ENCODE data around the gene ISX.
A peak's percentile ranks its signal among the peaks of the same experiment; 100 is the strongest.
"Not testable (repeated sequence)": the region's sequence is repeated elsewhere in the genome, so short reads cannot be mapped to it uniquely, and the experiment has no call there.

ISX gene

GRCh38 chr22:35043252-35043933, 22.6 kb upstream of the ISX start:
- in situ Hi-C loops (cut with HindIII; ENCODE audit: low pct_unique_long_range_greater_than_20kb, low sequenced_read_pairs): no loop called here
- DNase-seq (ENCODE audit: low read depth in 1 of 2, low spot score in 1 of 2): peak in 1 of 2 experiments; percentile 20
- TF ChIP-seq JUND (IDR thresholded peaks at IDR 0.05; ENCODE audit: low read depth): no peak

- in situ Hi-C loops (cut with HindIII; ENCODE audit: low pct_unique_long_range_greater_than_20kb, low sequenced_read_pairs): no loop called here
- no peak for DNase-seq (ENCODE audit: low read depth in 1 of 2, low spot score in 1 of 2)
- no peak for TF ChIP-seq JUND (IDR thresholded peaks at IDR 0.05; ENCODE audit: low read depth)
Observed at GRCh38 chr22:35043934-35044319, 22.0 kb upstream of the ISX start.

GRCh38 chr22:35044607-35045390, 21.2 kb upstream of the ISX start:
- no peak for DNase-seq (ENCODE audit: low read depth in 1 of 2, low spot score in 1 of 2)
- no peak for TF ChIP-seq JUND (IDR thresholded peaks at IDR 0.05; ENCODE audit: low read depth)
- in situ Hi-C loops (cut with HindIII; ENCODE audit: low pct_unique_long_range_greater_than_20kb, low sequenced_read_pairs): no loop called here

- no peak for TF ChIP-seq JUND (IDR thresholded peaks at IDR 0.05; ENCODE audit: low read depth)
- no peak for DNase-seq (ENCODE audit: low read depth in 1 of 2, low spot score in 1 of 2)
- in situ Hi-C loops (cut with HindIII; ENCODE audit: low pct_unique_long_range_greater_than_20kb, low sequenced_read_pairs): no loop called here
Observed at GRCh38 chr22:35045451-35045850, 20.5 kb upstream of the ISX start.

GRCh38 chr22:35046744-35047462, 19.1 kb upstream of the ISX start:
- no peak for TF ChIP-seq JUND (IDR thresholded peaks at IDR 0.05; ENCODE audit: low read depth)
- in situ Hi-C loops (cut with HindIII; ENCODE audit: low pct_unique_long_range_greater_than_20kb, low sequenced_read_pairs): no loop called here

GRCh38 chr22:35050038-35050437, 15.9 kb upstream of the ISX start:
- in situ Hi-C loops (cut with HindIII; ENCODE audit: low pct_unique_long_range_greater_than_20kb, low sequenced_read_pairs); DNase-seq (ENCODE audit: low read depth in 1 of 2, low spot score in 1 of 2): not testable (repeated sequence)

More at GRCh38 chr22:35046744-35047462, 19.1 kb upstream of the ISX start:
- no peak for DNase-seq (ENCODE audit: low read depth in 1 of 2, low spot score in 1 of 2)

- no peak for TF ChIP-seq JUND (IDR thresholded peaks at IDR 0.05; ENCODE audit: low read depth)
- DNase-seq (ENCODE audit: low read depth in 1 of 2, low spot score in 1 of 2): no peak
- in situ Hi-C loops (cut with HindIII; ENCODE audit: low pct_unique_long_range_greater_than_20kb, low sequenced_read_pairs): no loop called here
Observed at GRCh38 chr22:35051013-35051535, 14.9 kb upstream of the ISX start.

- no peak for TF ChIP-seq JUND (IDR thresholded peaks at IDR 0.05; ENCODE audit: low read depth)
- no peak for DNase-seq (ENCODE audit: low read depth in 1 of 2, low spot score in 1 of 2)
- in situ Hi-C loops (cut with HindIII; ENCODE audit: low pct_unique_long_range_greater_than_20kb, low sequenced_read_pairs): no loop called here
Observed at GRCh38 chr22:35051791-35052190, 14.2 kb upstream of the ISX start.

- no peak for DNase-seq (ENCODE audit: low read depth in 1 of 2, low spot score in 1 of 2)
- in situ Hi-C loops (cut with HindIII; ENCODE audit: low pct_unique_long_range_greater_than_20kb, low sequenced_read_pairs): no loop called here
- TF ChIP-seq JUND (IDR thresholded peaks at IDR 0.05; ENCODE audit: low read depth): no peak
Observed at GRCh38 chr22:35053060-35053835, 12.7 kb upstream of the ISX start.

GRCh38 chr22:35054064-35054463, 11.9 kb upstream of the ISX start:
- in situ Hi-C loops (cut with HindIII; ENCODE audit: low pct_unique_long_range_greater_than_20kb, low sequenced_read_pairs): no loop called here
- DNase-seq (ENCODE audit: low read depth in 1 of 2, low spot score in 1 of 2): no peak
- TF ChIP-seq JUND (IDR thresholded peaks at IDR 0.05; ENCODE audit: low read depth): no peak

GRCh38 chr22:35056486-35056885, 9.5 kb upstream of the ISX start:
- TF ChIP-seq JUND (IDR thresholded peaks at IDR 0.05; ENCODE audit: low read depth): no peak
- in situ Hi-C loops (cut with HindIII; ENCODE audit: low pct_unique_long_range_greater_than_20kb, low sequenced_read_pairs): no loop called here
- DNase-seq (ENCODE audit: low read depth in 1 of 2, low spot score in 1 of 2): no peak

- in situ Hi-C loops (cut with HindIII; ENCODE audit: low pct_unique_long_range_greater_than_20kb, low sequenced_read_pairs): no loop called here
- no peak for TF ChIP-seq JUND (IDR thresholded peaks at IDR 0.05; ENCODE audit: low read depth)
- no peak for DNase-seq (ENCODE audit: low read depth in 1 of 2, low spot score in 1 of 2)
Observed at GRCh38 chr22:35057155-35057554, 8.8 kb upstream of the ISX start.

All from T47D (cell line).